Measurements from ENCODE around the gene IQCF5. TPM values are rescaled to one million over a fixed set of nuclear protein-coding genes. Genes with fewer than 3 reads are reported as not detected.

IQCF5 gene
- total RNA-seq, 1 experiment from 2014 or later = not detected

DNA sequence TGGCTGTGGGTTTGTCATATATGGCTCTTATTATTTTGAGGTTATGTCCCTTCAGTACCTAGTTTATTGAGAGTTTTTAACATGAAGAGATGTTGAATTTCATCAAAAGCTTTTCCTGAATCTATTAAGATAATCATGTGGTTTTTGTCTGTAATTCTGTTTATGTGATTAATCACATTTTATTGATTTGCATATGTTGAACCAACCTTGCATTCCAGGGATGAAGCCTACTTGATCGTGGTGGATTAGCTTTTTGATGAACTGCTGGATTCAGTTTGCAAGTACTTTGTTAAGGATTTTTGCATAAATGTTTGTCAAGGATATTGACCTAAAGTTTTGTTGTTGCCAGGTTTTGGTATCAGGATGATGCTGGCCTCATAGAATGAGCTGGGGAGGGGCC lies 47.1 kb downstream of the IQCF5 start:
- Histone ChIP-seq H3K27me3 (ENCODE audit: control insufficient read depth, insufficient read depth, low read length) (no peaks in the 10 kb centered on the region), H3K36me3 (ENCODE audit: control insufficient read depth, insufficient read depth, low read length) (no peaks in the 10 kb centered on the region), H3K4me1 (ENCODE audit: control insufficient read depth, insufficient read depth, low read length) (no peaks in the 10 kb centered on the region), H3K27ac (ENCODE audit: low read length) (no peak overlapping the region), H3K9me3 (ENCODE audit: control insufficient read depth, insufficient read depth, low read depth, low read length) (no peaks in the 10 kb centered on the region), H3K4me3 (ENCODE audit: low read depth in 2 of 2, low read length in 2 of 2) (no peak overlapping the region)
- ATAC-seq (no peak), DNase-seq (ENCODE audit: low read depth, low spot score) (no peak)
- ChIA-PET POLR2A (no interaction called here), CTCF (no interaction called here)
- TF ChIP-seq, protein P1, sequence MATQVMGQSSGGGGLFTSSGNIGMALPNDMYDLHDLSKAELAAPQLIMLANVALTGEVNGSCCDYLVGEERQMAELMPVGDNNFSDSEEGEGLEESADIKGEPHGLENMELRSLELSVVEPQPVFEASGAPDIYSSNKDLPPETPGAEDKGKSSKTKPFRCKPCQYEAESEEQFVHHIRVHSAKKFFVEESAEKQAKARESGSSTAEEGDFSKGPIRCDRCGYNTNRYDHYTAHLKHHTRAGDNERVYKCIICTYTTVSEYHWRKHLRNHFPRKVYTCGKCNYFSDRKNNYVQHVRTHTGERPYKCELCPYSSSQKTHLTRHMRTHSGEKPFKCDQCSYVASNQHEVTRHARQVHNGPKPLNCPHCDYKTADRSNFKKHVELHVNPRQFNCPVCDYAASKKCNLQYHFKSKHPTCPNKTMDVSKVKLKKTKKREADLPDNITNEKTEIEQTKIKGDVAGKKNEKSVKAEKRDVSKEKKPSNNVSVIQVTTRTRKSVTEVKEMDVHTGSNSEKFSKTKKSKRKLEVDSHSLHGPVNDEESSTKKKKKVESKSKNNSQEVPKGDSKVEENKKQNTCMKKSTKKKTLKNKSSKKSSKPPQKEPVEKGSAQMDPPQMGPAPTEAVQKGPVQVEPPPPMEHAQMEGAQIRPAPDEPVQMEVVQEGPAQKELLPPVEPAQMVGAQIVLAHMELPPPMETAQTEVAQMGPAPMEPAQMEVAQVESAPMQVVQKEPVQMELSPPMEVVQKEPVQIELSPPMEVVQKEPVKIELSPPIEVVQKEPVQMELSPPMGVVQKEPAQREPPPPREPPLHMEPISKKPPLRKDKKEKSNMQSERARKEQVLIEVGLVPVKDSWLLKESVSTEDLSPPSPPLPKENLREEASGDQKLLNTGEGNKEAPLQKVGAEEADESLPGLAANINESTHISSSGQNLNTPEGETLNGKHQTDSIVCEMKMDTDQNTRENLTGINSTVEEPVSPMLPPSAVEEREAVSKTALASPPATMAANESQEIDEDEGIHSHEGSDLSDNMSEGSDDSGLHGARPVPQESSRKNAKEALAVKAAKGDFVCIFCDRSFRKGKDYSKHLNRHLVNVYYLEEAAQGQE (IDR thresholded peaks at IDR 0.05; ENCODE audit: insufficient read depth in 1 of 2, low read depth in 2 of 2, low read length in 1 of 2) = no peak
- TF ChIP-seq SIN3A (IDR thresholded peaks at IDR 0.05; ENCODE audit: borderline replicate concordance, insufficient read depth, low read depth, low read length) (no peak), CTCF (IDR thresholded peaks at IDR 0.05) (no peak), POLR2AphosphoS5 (IDR thresholded peaks at IDR 0.05; ENCODE audit: low read depth, low read length) (no peak), TCF7L2 (IDR thresholded peaks at IDR 0.05; ENCODE audit: low read depth, low read length) (no peak)
- BruUV-seq (replicated peaks) = no TSS peak
- intact Hi-C loops (cut with micrococcal nuclease; ENCODE audit: unreplicated experiment) = no loop called here
- in situ Hi-C loops (cut with HindIII; ENCODE audit: low pct_unique_long_range_greater_than_20kb, low sequenced_read_pairs) = no loop called here

Other genes with a start within 250 kb of the IQCF5 start
- 45.8 TPM for gene TEX264, start 204.3 kb downstream of the IQCF5 start, total RNA-seq (2021; ENCODE audit: unreplicated experiment)
- gene GRM2, start 168.5 kb downstream of the IQCF5 start, total RNA-seq (2021; ENCODE audit: unreplicated experiment) = 0.21 TPM
- gene IQCF6, start 96.4 kb downstream of the IQCF5 start, total RNA-seq (2021; ENCODE audit: unreplicated experiment) = not detected
- not detected for gene IQCF2, start 14.0 kb downstream of the IQCF5 start, total RNA-seq (2021; ENCODE audit: unreplicated experiment)
- gene IQCF1, start 27.8 kb upstream of the IQCF5 start, total RNA-seq (2021; ENCODE audit: unreplicated experiment) = not detected
- 54.5 TPM for gene RRP9, start 66.3 kb upstream of the IQCF5 start, total RNA-seq (2021; ENCODE audit: unreplicated experiment)
- gene PARP3, start 66.8 kb upstream of the IQCF5 start, total RNA-seq (2021; ENCODE audit: unreplicated experiment) = 16.1 TPM
- gene GPR62, start 79.8 kb upstream of the IQCF5 start, total RNA-seq (2021; ENCODE audit: unreplicated experiment) = not detected
- 58.0 TPM for gene PCBP4, start 91.9 kb upstream of the IQCF5 start, total RNA-seq (2021; ENCODE audit: unreplicated experiment)
- gene ABHD14B, start 98.4 kb upstream of the IQCF5 start, total RNA-seq (2021; ENCODE audit: unreplicated experiment) = 40.7 TPM
- 11.3 TPM for gene ABHD14A, start 99.5 kb upstream of the IQCF5 start, total RNA-seq (2021; ENCODE audit: unreplicated experiment)
- gene ACY1, start 107.9 kb upstream of the IQCF5 start, total RNA-seq (2021; ENCODE audit: unreplicated experiment) = 50.3 TPM
- gene RPL29, start 120.3 kb upstream of the IQCF5 start, total RNA-seq (2021; ENCODE audit: unreplicated experiment) = 696 TPM
- gene DUSP7, start 181.0 kb upstream of the IQCF5 start, total RNA-seq (2021; ENCODE audit: unreplicated experiment) = 13.1 TPM